MM.1S (cell line): Measurements from ENCODE around the gene THADA.

ENCODE experiments used
- DNase-seq: peaks from one replicate; pipeline ENCODE4 v3.0.0-alpha.2; 2015
- H2AFZ ChIP-seq: fragments of 300-600 bp; sonication (generic); 2 replicates; pipeline ENCODE4 v1.6.0; 2016; ENCODE audit warnings: antibody characterized with exemption, low read length
- H3F3A ChIP-seq: fragments of 300-600 bp; sonication (generic); 2 replicates; pipeline ENCODE4 v1.6.1; 2016; ENCODE audit warnings: mild to moderate bottlenecking, antibody characterized with exemption, low read length, moderate library complexity, mixed read lengths; ENCODE audit not compliant: insufficient read depth
- H3K27ac ChIP-seq: fragments of 300-600 bp; sonication (generic); 2 replicates; pipeline ENCODE4 v1.5.1; 2016; ENCODE audit warnings: mild to moderate bottlenecking, low read length
- H3K27me3 ChIP-seq: fragments of 300-600 bp; sonication (generic); replicated peaks from 2 replicates; pipeline ENCODE4 v1.6.0; 2016; ENCODE audit warnings: low read length; ENCODE audit not compliant: insufficient read depth
- H3K36me3 ChIP-seq: fragments of 300-600 bp; sonication (generic); replicated peaks from 2 replicates; pipeline ENCODE4 v1.6.1; 2016; ENCODE audit warnings: mild to moderate bottlenecking, low read length, mixed read lengths; ENCODE audit not compliant: insufficient read depth
- H3K4me1 ChIP-seq: fragments of 300-600 bp; sonication (generic); 2 replicates; pipeline ENCODE4 v1.6.1; 2016; ENCODE audit warnings: low read length, mixed read lengths
- H3K4me2 ChIP-seq: fragments of 300-600 bp; sonication (generic); 2 replicates; pipeline ENCODE4 v1.6.0; 2016; ENCODE audit warnings: low read depth, low read length
- H3K4me3 ChIP-seq: fragments of 300-600 bp; sonication (generic); 2 replicates; pipeline ENCODE4 v1.5.1; 2016; ENCODE audit warnings: low read length, mixed read lengths
- H3K79me2 ChIP-seq: fragments of 300-600 bp; sonication (generic); 2 replicates; pipeline ENCODE4 v1.6.1; 2016; ENCODE audit warnings: mixed run types, low read length, mixed read lengths
- H3K9ac ChIP-seq: fragments of 300-600 bp; sonication (generic); 2 replicates; pipeline ENCODE4 v1.6.1; 2016; ENCODE audit warnings: low read length, mixed read lengths
- H3K9me2 ChIP-seq: fragments of 300-600 bp; sonication (generic); replicated peaks from 2 replicates; pipeline ENCODE4 v1.6.1; 2016; ENCODE audit warnings: mild to moderate bottlenecking, low read length, mixed read lengths; ENCODE audit not compliant: insufficient read depth
- H3K9me3 ChIP-seq: fragments of 300-600 bp; sonication (generic); replicated peaks from 2 replicates; pipeline ENCODE4 v1.6.1; 2016; ENCODE audit warnings: mild to moderate bottlenecking, low read length, mixed read lengths; ENCODE audit not compliant: insufficient read depth
- H4K20me1 ChIP-seq: fragments of 300-600 bp; sonication (generic); 2 replicates; pipeline ENCODE4 v1.6.1; 2016; ENCODE audit warnings: mild to moderate bottlenecking, low read length, moderate library complexity, mixed read lengths; ENCODE audit not compliant: insufficient read depth
- CTCF ChIP-seq: fragments of 300-600 bp; sonication (generic); IDR thresholded peaks from 2 replicates; pipeline ENCODE4 v1.5.1; 2016; ENCODE audit warnings: antibody characterized with exemption, low read length, mixed read lengths
- EZH2 ChIP-seq: fragments of 300-600 bp; sonication (generic); optimal IDR thresholded peaks from 2 replicates; pipeline ENCODE3; 2017; ENCODE audit warnings: low read depth, mild to moderate bottlenecking, antibody characterized with exemption, low read length, mixed read lengths
- EZH2phosphoT487 ChIP-seq: fragments of 300-600 bp; sonication (generic); IDR thresholded peaks from 2 replicates; pipeline ENCODE4 v1.6.1; 2018; ENCODE audit warnings: antibody characterized with exemption, low read length

THADA gene

GRCh38 chr2:43321446-43321845 lies 274.4 kb downstream of the THADA start:
- no peak overlapping the region for H3K4me3 ChIP-seq
- no peak for DNase-seq
- H4K20me1 ChIP-seq = no peaks in the 10 kb centered on the region
- H3K27me3 ChIP-seq = no peaks in the 10 kb centered on the region
- no peaks in the 10 kb centered on the region for H3K36me3 ChIP-seq
- no peak overlapping the region for H2AFZ ChIP-seq
- no peak overlapping the region for H3K27ac ChIP-seq
- no peak overlapping the region for H3K9ac ChIP-seq
- no peaks in the 10 kb centered on the region for H3K9me3 ChIP-seq
- no peaks in the 10 kb centered on the region for H3K9me2 ChIP-seq
- TF ChIP-seq EZH2phosphoT487 = no peak
- TF ChIP-seq CTCF = no peak
- TF ChIP-seq EZH2 = no peak
- no peaks in the 10 kb centered on the region for H3F3A ChIP-seq
- H3K4me2 ChIP-seq = no peak overlapping the region
- H3K79me2 ChIP-seq = no peaks in the 10 kb centered on the region
- no peaks in the 10 kb centered on the region for H3K4me1 ChIP-seq

- no peak overlapping the region for H3K4me2 ChIP-seq
- H2AFZ ChIP-seq = no peak overlapping the region
- no peaks in the 10 kb centered on the region for H3K9me3 ChIP-seq
- no peaks in the 10 kb centered on the region for H3K36me3 ChIP-seq
- H3K9ac ChIP-seq = no peak overlapping the region
- H3K27ac ChIP-seq = no peak overlapping the region
- DNase-seq = no peak
- TF ChIP-seq EZH2 = no peak
- no peak for TF ChIP-seq CTCF
- TF ChIP-seq EZH2phosphoT487 = no peak
- H3K9me2 ChIP-seq = no peaks in the 10 kb centered on the region
- H4K20me1 ChIP-seq = no peaks in the 10 kb centered on the region
- H3K4me1 ChIP-seq = no peaks in the 10 kb centered on the region
- no peaks in the 10 kb centered on the region for H3K27me3 ChIP-seq
- H3K4me3 ChIP-seq = no peak overlapping the region
- no peaks in the 10 kb centered on the region for H3K79me2 ChIP-seq
- H3F3A ChIP-seq = no peaks in the 10 kb centered on the region
Observed at GRCh38 chr2:43319541-43319940, 276.3 kb downstream of the THADA start.

- Histone ChIP-seq H3K79me2 (no peaks in the 10 kb centered on the region), H3K9me3 (no peaks in the 10 kb centered on the region), H3K27ac (no peak overlapping the region), H3K27me3 (no peaks in the 10 kb centered on the region), H3K9ac (no peak overlapping the region), H4K20me1 (no peaks in the 10 kb centered on the region), H3K4me2 (no peak overlapping the region), H3K9me2 (no peaks in the 10 kb centered on the region), H2AFZ (no peak overlapping the region), H3K4me1 (no peaks in the 10 kb centered on the region), H3K36me3 (no peaks in the 10 kb centered on the region), H3F3A (no peaks in the 10 kb centered on the region), H3K4me3 (no peak overlapping the region)
- TF ChIP-seq CTCF (no peak), EZH2 (no peak), EZH2phosphoT487 (no peak)
- DNase-seq = no peak
Observed at GRCh38 chr2:43318791-43319190, 277.0 kb downstream of the THADA start.
